GM13976 (cell line): ENCODE measurements around the gene CAMK2D.

Source experiments
- DNase-seq: peaks from one replicate; pipeline ENCODE4 v3.0.0; 2012; ENCODE audit warnings: low spot score
- CTCF ChIP-seq: IDR thresholded peaks from 2 replicates; pipeline ENCODE4 v1.5.1; 2012; ENCODE audit warnings: borderline replicate concordance, mild to moderate bottlenecking; ENCODE audit not compliant: insufficient read depth; ENCODE audit errors: extremely low read depth, missing control alignments, control extremely low read depth
- in situ Hi-C: fragments of 300-500 bp; cut with MboI; formaldehyde crosslinking; loops from one replicate; pipeline ENCODE4 v1.12.0; 2022; ENCODE audit warnings: low sequenced_read_pairs, mixed read lengths, inconsistent platforms; ENCODE audit not compliant: unreplicated experiment

Gene CAMK2D

GRCh38 chr4:113462286-113462685 is 299.3 kb downstream of the CAMK2D start:
- DNase-seq: no peak
- TF ChIP-seq CTCF: no peak
- in situ Hi-C loops: no loop called here

GRCh38 chr4:113461281-113461680 is 300.3 kb downstream of the CAMK2D start:
- in situ Hi-C loops: no loop called here
- no peak for TF ChIP-seq CTCF

GRCh38 chr4:113457886-113458285 is 303.7 kb downstream of the CAMK2D start:
- DNase-seq: no peak
- in situ Hi-C loops: no loop called here
- TF ChIP-seq CTCF: no peak

More at GRCh38 chr4:113461281-113461680, 300.3 kb downstream of the CAMK2D start:
- no peak for DNase-seq

GRCh38 chr4:113457121-113457520 is 304.4 kb downstream of the CAMK2D start:
- TF ChIP-seq CTCF: no peak
- DNase-seq: no peak
- in situ Hi-C loops: no loop called here

DNA sequence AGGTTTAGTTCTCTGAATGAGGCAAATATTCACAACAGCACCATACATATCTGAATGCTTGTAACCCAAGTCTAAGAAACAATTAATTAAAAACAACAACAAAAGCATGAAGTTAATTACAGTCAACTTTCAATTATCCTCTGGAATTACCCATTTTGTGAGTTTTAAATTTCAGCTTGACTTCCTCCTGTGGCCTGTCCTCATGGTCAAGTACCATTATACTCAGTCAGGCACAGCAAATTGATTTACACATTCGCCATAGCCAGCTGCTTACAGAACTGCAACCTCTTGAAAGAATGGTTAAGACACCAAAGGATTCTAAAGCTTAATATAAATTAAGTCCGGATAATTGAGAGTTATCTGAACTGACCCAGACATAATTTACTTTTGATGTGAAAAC is 306.5 kb downstream of the CAMK2D start:
- no peak for TF ChIP-seq CTCF
- in situ Hi-C loops: no loop called here
- no peak for DNase-seq

DNA sequence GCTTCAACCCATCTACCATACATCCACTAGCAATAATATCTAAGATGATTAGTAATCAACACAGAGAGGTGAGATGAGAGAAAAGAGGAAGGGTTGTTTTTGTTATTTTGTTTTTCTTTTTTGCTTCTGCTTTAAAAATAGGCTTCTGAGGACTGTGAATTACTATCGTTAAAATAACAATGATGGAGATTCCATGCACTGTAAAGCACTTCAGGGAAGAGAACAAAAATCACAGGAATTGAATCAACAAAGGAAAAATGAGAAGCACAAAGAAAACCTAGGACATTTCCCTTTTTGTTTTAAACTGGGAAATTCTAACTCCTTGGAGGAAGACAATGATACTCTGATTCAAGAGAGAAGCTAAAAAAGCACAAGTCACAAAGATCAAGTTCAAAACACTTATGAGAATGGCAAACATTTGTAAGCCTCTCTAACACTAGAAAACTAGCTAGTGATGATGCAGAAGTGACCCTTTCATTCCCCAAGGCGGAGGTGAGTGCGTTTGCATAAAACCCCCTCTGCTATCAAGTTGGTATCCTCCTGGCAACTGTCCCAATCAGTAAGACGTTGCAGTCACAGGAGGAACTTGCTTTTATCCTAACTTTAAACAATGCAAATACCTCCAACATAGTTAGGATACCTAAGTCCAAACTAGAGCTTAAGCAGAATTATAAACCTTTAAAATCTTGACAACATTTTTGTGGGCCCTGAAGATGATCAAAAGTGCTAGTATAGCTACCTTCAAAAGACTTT is 308.5 kb downstream of the CAMK2D start:
- DNase-seq: no peak
- no peak for TF ChIP-seq CTCF
- in situ Hi-C loops: no loop called here
